Sigmoid colon (tissue), 4 donors: ENCODE data around the gene METTL26.

ENCODE experiments used
- CTCF ChIP-seq, 4 experiments: fragments of 450-650 bp in 3 of 4; fragments of 200-600 bp in 1 of 4; IDR thresholded peaks; one replicate each; pipeline ENCODE4 v1.5.1; 2016 to 2019; ENCODE audit warnings: antibody characterized with exemption in 4 of 4, mild to moderate bottlenecking in 3 of 4, moderate library complexity in 2 of 4
- EP300 ChIP-seq, 4 donors: sonication (generic); formaldehyde crosslinking; IDR thresholded peaks; one replicate each; pipeline ENCODE4 v1.6.1; 2017; ENCODE audit warnings: antibody characterized with exemption in 4 of 4
- POLR2A ChIP-seq, 2 donors: fragments of 450-650 bp; IDR thresholded peaks; one replicate each; pipeline ENCODE4 v1.6.1; 2016; ENCODE audit warnings: antibody characterized with exemption in 2 of 2, mild to moderate bottlenecking in 2 of 2, moderate library complexity in 2 of 2
- POLR2AphosphoS5 ChIP-seq, 4 donors: sonication (generic); formaldehyde crosslinking; IDR thresholded peaks; one replicate each; pipeline ENCODE4 v1.6.1; 2017; ENCODE audit warnings: antibody characterized with exemption in 4 of 4

DNA sequence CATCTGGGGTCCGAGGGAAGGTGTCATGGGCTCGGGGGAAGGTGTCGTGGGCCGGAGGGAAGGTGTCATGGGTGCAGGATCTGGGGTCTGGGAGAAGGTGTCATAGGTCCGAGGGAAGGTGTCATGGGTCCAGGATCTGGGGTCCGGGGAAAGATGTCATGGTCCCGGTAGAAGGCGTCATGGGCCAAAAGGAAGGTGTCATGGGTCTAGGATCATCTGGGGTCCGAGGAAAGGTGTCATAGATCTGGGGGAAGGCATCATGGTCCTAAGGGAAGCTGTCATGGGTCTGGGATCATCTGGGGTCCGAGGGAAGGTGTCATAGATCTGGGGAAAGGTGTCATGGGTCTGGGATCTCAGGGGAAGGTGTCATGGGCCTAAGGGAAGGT lies 45.3 kb downstream of the METTL26 start:
- no peak for TF ChIP-seq CTCF (IDR thresholded peaks at IDR 0.05)
- no peak for TF ChIP-seq POLR2AphosphoS5 (IDR thresholded peaks at IDR 0.05)
- no peak for TF ChIP-seq POLR2A (IDR thresholded peaks at IDR 0.05)
- no peak for TF ChIP-seq EP300 (IDR thresholded peaks at IDR 0.05)
